Uterus (tissue), 4 donors: ENCODE results near the gene TMEM169. TPM values are rescaled to one million over a fixed set of nuclear protein-coding genes. Genes with fewer than 3 reads are reported as not detected.

Source experiments
- DNase-seq, 2 donors: peaks; one replicate each; pipeline ENCODE4 v3.0.0-alpha.2; 2019 to 2020
- H3K27ac ChIP-seq, 2 donors: fragments of 200-600 bp; sonication (generic); 1 replicate in 1 of 2; 2 replicates in 1 of 2; pipeline ENCODE4 v1.5.1; 2016 to 2018
- H3K27me3 ChIP-seq, 2 donors: fragments of 200-600 bp; sonication (generic); one replicate each; pipeline ENCODE4 v1.5.1; 2018 to 2019; ENCODE audit warnings: control low read depth in 1 of 2
- H3K36me3 ChIP-seq, 2 donors: fragments of 200-600 bp; sonication (generic); one replicate each; pipeline ENCODE4 v1.5.1; 2019; ENCODE audit warnings: control low read depth in 1 of 2
- H3K4me1 ChIP-seq, 2 donors: fragments of 200-600 bp; sonication (generic); one replicate each; pipeline ENCODE4 v1.5.1; 2018 to 2019; ENCODE audit warnings: control low read depth in 1 of 2
- H3K4me3 ChIP-seq, 2 donors: fragments of 200-600 bp; sonication (generic); 1 replicate in 1 of 2; 2 replicates in 1 of 2; pipeline ENCODE4 v1.5.1; 2018 to 2019; ENCODE audit warnings: mild to moderate bottlenecking in 1 of 2
- H3K9me3 ChIP-seq, 2 donors: fragments of 200-600 bp; sonication (generic); one replicate each; pipeline ENCODE4 v1.5.1; 2019; ENCODE audit warnings: control low read depth in 1 of 2
- CTCF ChIP-seq, 4 experiments: fragments of 200-600 bp in 2 of 4; fragments of 450-650 bp in 2 of 4; sonication (generic) in 2 of 4; IDR thresholded peaks; one replicate each; pipeline ENCODE4 v1.5.1; 2016 to 2019; ENCODE audit warnings: antibody characterized with exemption in 4 of 4, mild to moderate bottlenecking in 2 of 4, moderate library complexity in 1 of 4
- POLR2A ChIP-seq, 2 donors: fragments of 450-650 bp; IDR thresholded peaks; one replicate each; pipeline ENCODE4 v1.6.1; 2016; ENCODE audit warnings: antibody characterized with exemption in 2 of 2, mild to moderate bottlenecking in 1 of 2, moderate library complexity in 1 of 2
- intact Hi-C: fragments of 100-400 bp; cut with DNase I; formaldehyde crosslinking; loops from one replicate; pipeline ENCODE4 v1.15.1; 2023; ENCODE audit warnings: low total_unique reads
- total RNA-seq, 4 donors: library from RNA; depleted of rRNA in 3 of 4; stranded (reverse); fragments of >200 nt in 3 of 4; gene quantifications; one replicate each; pipeline versions ENCODE4 v1.1.0 to v1.2.4, GENCODE V29; 2014 to 2023
- donor health status: DM: yes; HTN: yes; CAD: no.

TMEM169 gene
- total RNA-seq, 4 donors from 2014 or later: 0.97 to 1.0 TPM; not detected in 2

DNA sequence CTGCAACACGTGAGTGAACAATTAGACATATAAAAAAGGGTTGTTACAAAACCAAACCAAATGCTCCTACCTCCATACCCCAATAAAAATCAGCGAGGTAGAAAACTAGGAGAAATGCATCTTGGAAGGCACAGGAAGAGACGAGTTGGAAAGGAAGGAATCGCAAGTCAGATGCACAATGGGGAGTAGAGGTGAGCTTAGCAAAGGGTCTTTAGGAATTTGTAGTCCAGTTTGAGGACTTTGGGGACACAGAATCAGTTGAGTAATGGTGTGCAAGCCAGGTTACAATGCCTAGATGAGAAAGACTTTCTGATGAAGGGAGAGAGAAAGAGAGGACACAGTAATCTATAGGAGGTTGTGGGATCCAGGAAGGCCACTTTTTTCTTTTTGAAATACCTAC lies 63.1 kb downstream of the TMEM169 start:
- H3K4me3 ChIP-seq: no peak overlapping the region
- no peak for DNase-seq
- no peaks in the 10 kb centered on the region for H3K36me3 ChIP-seq
- TF ChIP-seq CTCF (IDR thresholded peaks at IDR 0.05): no peak
- TF ChIP-seq POLR2A (IDR thresholded peaks at IDR 0.05): no peak
- no peak overlapping the region for H3K27ac ChIP-seq
- H3K9me3 ChIP-seq: no peaks in the 10 kb centered on the region
- no peaks in the 10 kb centered on the region for H3K4me1 ChIP-seq
- no peaks in the 10 kb centered on the region for H3K27me3 ChIP-seq
- intact Hi-C loops: no loop called here

DNA sequence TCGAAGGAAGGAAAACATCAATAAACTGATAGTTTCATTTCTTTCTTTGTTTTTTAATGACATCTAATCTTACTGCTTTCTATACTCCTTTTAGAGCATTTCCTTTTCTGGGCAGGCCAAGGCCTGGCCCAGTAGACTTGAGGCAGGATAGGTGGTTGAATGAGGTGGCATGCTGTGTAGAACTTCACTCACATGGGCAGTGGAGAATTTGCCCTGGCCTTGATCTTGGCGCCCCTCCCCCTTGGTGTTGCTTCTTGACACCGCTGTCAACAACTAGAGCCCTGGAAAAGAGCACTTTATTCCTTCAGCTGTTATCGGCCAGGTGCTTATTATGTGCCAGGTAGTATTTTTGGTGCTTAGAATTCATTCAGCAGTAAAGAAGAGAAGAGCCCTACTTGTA lies 64.9 kb downstream of the TMEM169 start:
- H3K27ac ChIP-seq: no peak overlapping the region
- no peak overlapping the region for H3K4me3 ChIP-seq
- no peaks in the 10 kb centered on the region for H3K27me3 ChIP-seq
- no peaks in the 10 kb centered on the region for H3K4me1 ChIP-seq
- intact Hi-C loops: no loop called here
- no peaks in the 10 kb centered on the region for H3K36me3 ChIP-seq
- TF ChIP-seq CTCF (IDR thresholded peaks at IDR 0.05): no peak
- TF ChIP-seq POLR2A (IDR thresholded peaks at IDR 0.05): no peak
- no peaks in the 10 kb centered on the region for H3K9me3 ChIP-seq
- DNase-seq: no peak

DNA sequence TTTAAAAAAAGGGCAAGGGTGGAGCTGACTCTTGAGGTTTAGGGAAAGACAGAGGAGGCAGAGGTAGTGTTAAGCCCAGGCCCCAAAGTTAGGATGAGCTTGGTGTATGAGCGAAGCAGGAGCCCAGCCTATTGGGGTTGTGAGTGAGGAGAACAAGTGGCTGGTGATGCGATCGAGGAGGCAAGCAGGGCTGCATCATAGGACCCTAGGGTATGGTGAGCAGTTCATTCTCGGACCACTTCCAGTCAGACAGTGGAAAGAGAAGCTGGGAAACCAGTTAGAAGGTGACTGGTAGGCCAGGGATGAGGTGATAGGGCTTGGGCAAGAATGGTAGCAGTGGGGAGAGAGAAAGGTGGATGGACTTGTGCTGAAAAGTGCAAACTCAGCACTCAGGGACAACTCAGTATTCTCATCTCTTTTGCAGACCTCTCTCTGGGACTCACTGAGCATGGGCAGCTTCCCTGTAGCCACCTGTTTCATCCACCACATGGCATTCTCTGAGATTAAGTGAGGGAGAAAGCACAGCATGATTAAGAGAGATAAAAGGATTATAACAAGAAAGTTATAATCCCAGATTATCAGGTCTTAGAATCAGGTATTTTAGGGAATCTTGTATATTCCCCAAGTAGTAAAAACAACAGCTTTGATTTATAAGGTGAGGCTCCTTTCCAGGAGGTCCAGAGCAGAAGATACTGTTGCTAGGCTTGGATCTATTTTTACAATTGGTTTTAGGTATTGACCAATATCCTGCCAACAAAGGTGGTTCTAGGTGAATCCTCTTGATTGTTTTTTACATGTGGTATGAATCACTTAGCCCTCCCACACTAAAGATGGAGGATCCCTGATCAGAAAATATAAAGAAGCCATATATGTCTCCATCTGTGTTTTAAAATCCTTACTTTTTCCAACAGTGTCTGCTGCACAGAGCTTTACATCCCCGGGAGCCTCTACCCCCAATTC lies 65.7 kb downstream of the TMEM169 start:
- Histone ChIP-seq H3K4me1 (no peaks in the 10 kb centered on the region), H3K9me3 (no peaks in the 10 kb centered on the region), H3K4me3 (no peak overlapping the region), H3K36me3 (no peaks in the 10 kb centered on the region), H3K27me3 (no peaks in the 10 kb centered on the region), H3K27ac (no peak overlapping the region)
- TF ChIP-seq CTCF (IDR thresholded peaks at IDR 0.05) (no peak), POLR2A (IDR thresholded peaks at IDR 0.05) (no peak)
- intact Hi-C loops: no loop called here
- no peak for DNase-seq

DNA sequence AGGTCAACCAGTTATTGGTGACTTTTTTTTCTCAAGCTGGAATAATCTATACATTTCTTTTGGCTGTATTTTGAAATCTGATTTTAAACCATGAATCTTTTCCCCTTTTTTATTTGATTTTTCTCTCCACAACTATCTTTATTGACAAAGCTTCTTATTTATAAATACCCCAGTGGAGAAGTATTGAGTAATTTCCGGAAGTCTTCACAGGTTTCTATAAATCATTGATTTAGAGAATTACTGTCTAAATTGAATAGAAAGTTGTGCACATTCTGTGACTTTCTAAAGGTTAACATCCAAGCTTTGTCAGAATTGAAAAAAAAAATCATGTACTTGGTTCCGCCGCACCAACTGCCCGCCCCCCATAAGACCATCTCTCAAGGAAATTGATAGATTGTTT lies 67.3 kb downstream of the TMEM169 start:
- H3K9me3 ChIP-seq: no peaks in the 10 kb centered on the region
- H3K4me3 ChIP-seq: no peak overlapping the region
- TF ChIP-seq CTCF (IDR thresholded peaks at IDR 0.05): no peak
- TF ChIP-seq POLR2A (IDR thresholded peaks at IDR 0.05): no peak
- H3K27me3 ChIP-seq: no peaks in the 10 kb centered on the region
- intact Hi-C loops: no loop called here
- H3K36me3 ChIP-seq: no peaks in the 10 kb centered on the region
- H3K4me1 ChIP-seq: no peaks in the 10 kb centered on the region
- DNase-seq: no peak
- H3K27ac ChIP-seq: no peak overlapping the region

- Histone ChIP-seq H3K4me3 (no peak overlapping the region), H3K27me3 (no peaks in the 10 kb centered on the region), H3K9me3 (no peaks in the 10 kb centered on the region), H3K36me3 (no peaks in the 10 kb centered on the region), H3K4me1 (no peaks in the 10 kb centered on the region), H3K27ac (no peak overlapping the region)
- no peak for DNase-seq
- intact Hi-C loops: no loop called here
- TF ChIP-seq POLR2A (IDR thresholded peaks at IDR 0.05) (no peak), CTCF (IDR thresholded peaks at IDR 0.05) (no peak)
Observed at GRCh38 chr2:216149741-216150140, 68.0 kb downstream of the TMEM169 start.
